H1 (cell line): ENCODE results near the gene TBC1D23. TPM values are rescaled to one million over a fixed set of nuclear protein-coding genes. Genes with fewer than 3 reads are reported as not detected.

Experiments
- BACH1 ChIP-seq: IDR thresholded peaks from 2 replicates; pipeline ENCODE4 v1.6.1; 2012; ENCODE audit warnings: low read length, improper control_type of control experiment
- BCL11A ChIP-seq, 2 experiments: IDR thresholded peaks; one replicate each; pipeline ENCODE4 v1.6.1; 2011; ENCODE audit warnings: low read depth in 2 of 2, low read length in 2 of 2, mild to moderate bottlenecking in 2 of 2
- POLR2AphosphoS5 ChIP-seq: IDR thresholded peaks from 2 replicates; pipeline ENCODE4 v1.6.1; 2011; ENCODE audit warnings: low read depth, low read length
- polyA plus RNA-seq, 7 experiments: library from polyadenylated mRNA; depleted of rRNA in 3 of 7; stranded (reverse) in 5 of 7; unstranded in 2 of 7; fragments of >200 nt in 5 of 7; fragments of 200-250 nt in 2 of 7; gene quantifications; 1 replicate in 5 of 7; 2 replicates in 1 of 7; 4 replicates in 1 of 7; pipeline versions ENCODE4 v1.2.1 to v1.2.3, GENCODE V29; 2011 to 2013; ENCODE audit warnings: missing spikeins in 2 of 7, mixed read lengths in 2 of 7
- total RNA-seq: library from RNA; stranded (reverse); fragmentation: NEBNext Ultra II Directional; extraction: Animal tissue kit (Norgen Biotek cat#: 25700); gene quantifications from 2 replicates; pipeline ENCODE4 v1.2.1, GENCODE V29; 2021
- TF ChIP-seq, protein P1 (sequence below): IDR thresholded peaks from 2 replicates; pipeline ENCODE4 v1.6.1; 2012; ENCODE audit warnings: low read length, inconsistent platforms

The TBC1D23 gene
- total and polyA plus RNA-seq, 2 of the 8 experiments (the other 6 are each of a cell fraction or from before 2014, with no cell fraction given) = 6.4 to 29.3 TPM

DNA sequence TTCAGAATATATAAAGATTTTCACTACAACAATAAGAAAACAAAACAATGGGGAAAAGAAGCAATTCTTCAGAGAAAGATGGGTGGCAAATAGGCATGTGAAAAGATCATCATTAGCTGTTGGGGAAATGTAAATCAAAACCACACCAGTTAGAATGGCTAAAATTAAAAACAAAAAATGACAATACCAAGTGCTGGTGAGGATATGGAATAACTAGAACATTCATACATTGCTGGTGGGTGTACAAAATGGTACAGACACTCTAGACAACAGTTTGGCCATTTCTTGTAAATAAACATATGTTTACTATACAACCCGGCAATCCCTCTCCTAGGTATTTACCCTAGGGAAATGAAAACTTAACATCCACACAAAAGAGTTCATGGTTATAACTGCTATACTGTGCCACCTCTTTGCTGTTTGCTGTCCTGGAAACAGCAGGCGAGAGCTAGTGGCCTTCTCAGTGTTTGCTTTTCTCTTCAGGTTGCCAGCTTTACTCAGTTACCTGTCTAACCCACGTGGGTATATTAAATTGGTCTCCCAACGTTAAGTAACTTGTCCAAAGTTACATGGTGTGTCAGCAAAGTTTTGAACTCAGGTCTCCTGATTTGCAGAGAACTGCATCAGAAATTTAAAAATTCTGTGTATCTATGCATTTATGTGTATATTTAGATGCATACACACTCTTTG lies 69.2 kb downstream of the TBC1D23 start (continued):
- TF ChIP-seq, protein P1, sequence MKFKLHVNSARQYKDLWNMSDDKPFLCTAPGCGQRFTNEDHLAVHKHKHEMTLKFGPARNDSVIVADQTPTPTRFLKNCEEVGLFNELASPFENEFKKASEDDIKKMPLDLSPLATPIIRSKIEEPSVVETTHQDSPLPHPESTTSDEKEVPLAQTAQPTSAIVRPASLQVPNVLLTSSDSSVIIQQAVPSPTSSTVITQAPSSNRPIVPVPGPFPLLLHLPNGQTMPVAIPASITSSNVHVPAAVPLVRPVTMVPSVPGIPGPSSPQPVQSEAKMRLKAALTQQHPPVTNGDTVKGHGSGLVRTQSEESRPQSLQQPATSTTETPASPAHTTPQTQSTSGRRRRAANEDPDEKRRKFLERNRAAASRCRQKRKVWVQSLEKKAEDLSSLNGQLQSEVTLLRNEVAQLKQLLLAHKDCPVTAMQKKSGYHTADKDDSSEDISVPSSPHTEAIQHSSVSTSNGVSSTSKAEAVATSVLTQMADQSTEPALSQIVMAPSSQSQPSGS = no peak
- no peak for TF ChIP-seq BCL11A (IDR thresholded peaks at IDR 0.05; ENCODE audit: low read depth in 2 of 2, low read length in 2 of 2)
- no peak for TF ChIP-seq POLR2AphosphoS5
- TF ChIP-seq BACH1 = no peak
